Natural killer cell treated with Interleukin-12 subunit alpha and Interleukin-12 subunit beta and Interleukin-15 and Interleukin-18, amount 100 ng/mL, for 72 hours (primary cell): ENCODE results near the gene ZBTB12. TPM values are rescaled to one million over a fixed set of nuclear protein-coding genes. Genes with fewer than 3 reads are reported as not detected.
"Not testable (repeated sequence)": the region's sequence is repeated elsewhere in the genome, so short reads cannot be mapped to it uniquely, and the experiment has no call there.

Experiments
- ATAC-seq, 2 donors: fragments of 150-1000 bp; cut with Tn5 transposase in 1 of 2; sonication (Bioruptor Pico), chemical (Tn5 transposase) in 1 of 2; 2 replicates each; pipeline ENCODE4 v1.10.0; 2021
- DNase-seq: peaks from one replicate; pipeline ENCODE4 v3.0.0; 2022; ENCODE audit warnings: low spot score
- H3K27ac Mint-ChIP-seq, 2 donors: 1 replicate in 1 of 2; 2 replicates in 1 of 2; pipeline ENCODE4 v1.8.0; 2022; ENCODE audit warnings: mixed read lengths in 2 of 2, mild to moderate bottlenecking in 1 of 2, moderate library complexity in 1 of 2
- H3K27me3 Mint-ChIP-seq, 2 donors: 1 replicate in 1 of 2; 2 replicates in 1 of 2; pipeline ENCODE4 v1.8.0; 2022; ENCODE audit warnings: mixed read lengths in 2 of 2
- H3K36me3 Mint-ChIP-seq: one replicate; pipeline ENCODE4 v1.8.0; 2022; ENCODE audit warnings: mixed read lengths
- H3K4me1 Mint-ChIP-seq, 2 donors: 1 replicate in 1 of 2; 2 replicates in 1 of 2; pipeline ENCODE4 v1.8.0; 2022; ENCODE audit warnings: low read depth in 2 of 2, mixed read lengths in 2 of 2, mild to moderate bottlenecking in 1 of 2
- H3K4me3 Mint-ChIP-seq: one replicate; pipeline ENCODE4 v1.8.0; 2022; ENCODE audit warnings: mixed read lengths
- H3K9me3 Mint-ChIP-seq: 2 replicates; pipeline ENCODE4 v1.8.0; 2022; ENCODE audit warnings: mixed read lengths
- total RNA-seq, 2 donors: library from RNA; stranded (reverse); gene quantifications; one replicate each; pipeline ENCODE4 v1.2.3, GENCODE V29; 2022

The ZBTB12 gene
- total RNA-seq, 2 donors from 2014 or later, result 1.4 to 2.9 TPM

GRCh38 chr6:31851980-31852718 is 49.7 kb downstream of the ZBTB12 start:
- H3K9me3 Mint-ChIP-seq, ATAC-seq, H3K4me3 Mint-ChIP-seq, H3K4me1 Mint-ChIP-seq, H3K36me3 Mint-ChIP-seq, DNase-seq, H3K27me3 Mint-ChIP-seq, H3K27ac Mint-ChIP-seq: not testable (repeated sequence)

GRCh38 chr6:31851485-31851832 is 50.4 kb downstream of the ZBTB12 start:
- ATAC-seq (no peak), DNase-seq (no peak)
- H3K4me1 Mint-ChIP-seq, result no peaks in the 10 kb centered on the region

GRCh38 chr6:31850765-31851484 is 51.0 kb downstream of the ZBTB12 start:
- H3K4me1 Mint-ChIP-seq, result no peaks in the 10 kb centered on the region
- no peak overlapping the region for H3K27ac Mint-ChIP-seq
- DNase-seq, result no peak
- no peaks in the 10 kb centered on the region for H3K27me3 Mint-ChIP-seq
- ATAC-seq, result no peak
- H3K36me3 Mint-ChIP-seq, result no peaks in the 10 kb centered on the region
- no peak overlapping the region for H3K4me3 Mint-ChIP-seq
- H3K9me3 Mint-ChIP-seq, result no peaks in the 10 kb centered on the region

More at GRCh38 chr6:31851485-31851832, 50.4 kb downstream of the ZBTB12 start:
- Mint-ChIP-seq H3K36me3 (no peaks in the 10 kb centered on the region), H3K9me3 (no peaks in the 10 kb centered on the region), H3K4me3 (no peak overlapping the region), H3K27me3 (no peaks in the 10 kb centered on the region), H3K27ac (no peak overlapping the region)

Other genes starting within 250 kb of the ZBTB12 start
- 100 to 1,000 TPM; 284 to 337 TPM for gene BAG6, start 249.4 kb downstream of the ZBTB12 start, total RNA-seq
- 1 to 10 TPM in 1 of 2 donors, under 1 TPM in 1; 0.76 to 1.3 TPM for gene APOM, start 246.2 kb downstream of the ZBTB12 start, total RNA-seq
- 10 to 100 TPM; 26.9 to 34.0 TPM for gene C6orf47, start 241.3 kb downstream of the ZBTB12 start, total RNA-seq
- gene GPANK1, start 237.1 kb downstream of the ZBTB12 start, total RNA-seq, result 10 to 100 TPM; 34.5 to 40.9 TPM
- gene CSNK2B, start 236.0 kb downstream of the ZBTB12 start, total RNA-seq, result 100 to 1,000 TPM; 205 to 247 TPM
- 10 to 100 TPM; 24.0 to 37.9 TPM for gene LY6G5B, start 232.1 kb downstream of the ZBTB12 start, total RNA-seq
- 1 to 10 TPM; 5.4 to 8.8 TPM for gene LY6G5C, start 221.0 kb downstream of the ZBTB12 start, total RNA-seq
- 10 to 100 TPM; 60.6 to 77.5 TPM for gene ABHD16A, start 198.8 kb downstream of the ZBTB12 start, total RNA-seq
- not detected for gene LY6G6F, start 195.2 kb downstream of the ZBTB12 start, total RNA-seq
- not detected for gene LY6G6D, start 186.7 kb downstream of the ZBTB12 start, total RNA-seq
- not detected for gene LY6G6C, start 180.3 kb downstream of the ZBTB12 start, total RNA-seq
- gene MPIG6B, start 178.7 kb downstream of the ZBTB12 start, total RNA-seq, result under 1 TPM in 1 of 2 donors, not detected in 1; 0.21 TPM
- 10 to 100 TPM; 18.8 to 24.4 TPM for gene DDAH2, start 172.8 kb downstream of the ZBTB12 start, total RNA-seq
- 100 to 1,000 TPM; 468 to 581 TPM for gene CLIC1, start 165.6 kb downstream of the ZBTB12 start, total RNA-seq
- gene MSH5, start 162.1 kb downstream of the ZBTB12 start, total RNA-seq, result 100 to 1,000 TPM in 1 of 2 donors, 10 to 100 TPM in 1; 36.2 to 154 TPM
- 10 to 100 TPM in 1 of 2 donors, 1 to 10 TPM in 1; 9.2 to 25.2 TPM for gene SAPCD1, start 139.4 kb downstream of the ZBTB12 start, total RNA-seq
- gene VWA7, start 124.8 kb downstream of the ZBTB12 start, total RNA-seq, result 1 to 10 TPM; 1.4 to 2.1 TPM
- 100 to 1,000 TPM in 1 of 2 donors, 10 to 100 TPM in 1; 90.7 to 226 TPM for gene VARS1, start 106.3 kb downstream of the ZBTB12 start, total RNA-seq
- 100 to 1,000 TPM in 1 of 2 donors, 10 to 100 TPM in 1; 94.6 to 113 TPM for gene LSM2, start 95.1 kb downstream of the ZBTB12 start, total RNA-seq
- 1 to 10 TPM; 1.7 to 4.1 TPM for gene HSPA1L, start 86.8 kb downstream of the ZBTB12 start, total RNA-seq
- 100 to 1,000 TPM; 160 to 262 TPM for gene HSPA1A, start 86.5 kb downstream of the ZBTB12 start, total RNA-seq
- 100 to 1,000 TPM; 107 to 113 TPM for gene HSPA1B, start 74.3 kb downstream of the ZBTB12 start, total RNA-seq
- 10 to 100 TPM; 37.2 to 46.6 TPM for gene NEU1, start 39.3 kb downstream of the ZBTB12 start, total RNA-seq
- not detected for gene SLC44A4, start 23.1 kb downstream of the ZBTB12 start, total RNA-seq
- 10 to 100 TPM; 34.4 to 69.1 TPM for gene EHMT2, start 4.4 kb downstream of the ZBTB12 start, total RNA-seq
- under 1 TPM in 1 of 2 donors, not detected in 1; 0.92 TPM for gene C2, start 25.6 kb upstream of the ZBTB12 start, total RNA-seq
- gene CFB, start 44.0 kb upstream of the ZBTB12 start, total RNA-seq, result under 1 TPM; 0.33 to 0.40 TPM
- 10 to 100 TPM; 61.5 to 78.0 TPM for gene NELFE, start 56.9 kb upstream of the ZBTB12 start, total RNA-seq
- 100 to 1,000 TPM; 103 to 164 TPM for gene SKIC2, start 57.1 kb upstream of the ZBTB12 start, total RNA-seq
- 10 to 100 TPM; 11.4 to 27.5 TPM for gene DXO, start 70.1 kb upstream of the ZBTB12 start, total RNA-seq
- gene C4A, start 80.0 kb upstream of the ZBTB12 start, total RNA-seq, result 10 to 100 TPM in 1 of 2 donors, 1 to 10 TPM in 1; 4.4 to 13.3 TPM
- 1 to 10 TPM; 3.4 to 5.0 TPM for gene C4B, start 112.7 kb upstream of the ZBTB12 start, total RNA-seq
- 1 to 10 TPM in 1 of 2 donors, not detected in 1; 1.3 TPM for gene CYP21A2, start 136.3 kb upstream of the ZBTB12 start, total RNA-seq
- gene TNXB, start 207.3 kb upstream of the ZBTB12 start, total RNA-seq, result 1 to 10 TPM; 3.8 to 6.7 TPM
- gene ATF6B, start 226.2 kb upstream of the ZBTB12 start, total RNA-seq, result 100 to 1,000 TPM; 125 to 132 TPM
- 1 to 10 TPM; 5.5 to 6.0 TPM for gene FKBPL, start 228.2 kb upstream of the ZBTB12 start, total RNA-seq
- under 1 TPM; 0.17 to 0.33 TPM for gene PRRT1, start 249.9 kb upstream of the ZBTB12 start, total RNA-seq